IPS-18a (cell line): ENCODE results near the gene CRLF2.
"Not testable (repeated sequence)": the region's sequence is repeated elsewhere in the genome, so short reads cannot be mapped to it uniquely, and the experiment has no call there.

Source experiments
- H3K27ac ChIP-seq: one replicate; pipeline ENCODE4 v1.5.1; 2013; ENCODE audit warnings: low read length
- H3K27me3 ChIP-seq: one replicate; pipeline ENCODE4 v1.6.1; 2013; ENCODE audit warnings: mild to moderate bottlenecking, low read length; ENCODE audit not compliant: control insufficient read depth, insufficient read depth
- H3K36me3 ChIP-seq: one replicate; pipeline ENCODE4 v1.6.1; 2013; ENCODE audit warnings: low read depth, low read length; ENCODE audit not compliant: control insufficient read depth
- H3K4me1 ChIP-seq: one replicate; pipeline ENCODE4 v1.6.1; 2013; ENCODE audit warnings: low read depth, low read length; ENCODE audit not compliant: control insufficient read depth
- H3K4me3 ChIP-seq: one replicate; pipeline ENCODE4 v1.5.1; 2013; ENCODE audit warnings: low read length
- H3K9ac ChIP-seq: one replicate; pipeline ENCODE4 v1.6.1; 2013; ENCODE audit warnings: mild to moderate bottlenecking, low read length, moderate library complexity
- H3K9me3 ChIP-seq: one replicate; pipeline ENCODE4 v1.6.1; 2013; ENCODE audit warnings: low read depth, low read length; ENCODE audit not compliant: control insufficient read depth

The CRLF2 gene

GRCh38 chrX:1231850-1232465, 19.5 kb upstream of the CRLF2 start:
- no peaks in the 10 kb centered on the region for H3K27me3 ChIP-seq
- H3K9me3 ChIP-seq, result peaks cover 11% of the 10 kb centered on the region
- no peaks in the 10 kb centered on the region for H3K4me1 ChIP-seq
- no peak overlapping the region for H3K4me3 ChIP-seq
- no peak overlapping the region for H3K27ac ChIP-seq
- no peak overlapping the region for H3K9ac ChIP-seq
- H3K36me3 ChIP-seq, result no peaks in the 10 kb centered on the region

GRCh38 chrX:1228101-1228500, 15.7 kb upstream of the CRLF2 start:
- not testable (repeated sequence) for H3K9me3 ChIP-seq, H3K27ac ChIP-seq, H3K27me3 ChIP-seq, H3K9ac ChIP-seq, H3K4me1 ChIP-seq, H3K4me3 ChIP-seq, H3K36me3 ChIP-seq

- H3K27ac ChIP-seq, result no peak overlapping the region
- no peaks in the 10 kb centered on the region for H3K27me3 ChIP-seq
- no peaks in the 10 kb centered on the region for H3K4me1 ChIP-seq
- no peak overlapping the region for H3K4me3 ChIP-seq
- H3K9ac ChIP-seq, result no peak overlapping the region
- H3K36me3 ChIP-seq, result no peaks in the 10 kb centered on the region
- H3K9me3 ChIP-seq, result peaks cover 13% of the 10 kb centered on the region
Observed at GRCh38 chrX:1226249-1226648, 13.8 kb upstream of the CRLF2 start.

DNA sequence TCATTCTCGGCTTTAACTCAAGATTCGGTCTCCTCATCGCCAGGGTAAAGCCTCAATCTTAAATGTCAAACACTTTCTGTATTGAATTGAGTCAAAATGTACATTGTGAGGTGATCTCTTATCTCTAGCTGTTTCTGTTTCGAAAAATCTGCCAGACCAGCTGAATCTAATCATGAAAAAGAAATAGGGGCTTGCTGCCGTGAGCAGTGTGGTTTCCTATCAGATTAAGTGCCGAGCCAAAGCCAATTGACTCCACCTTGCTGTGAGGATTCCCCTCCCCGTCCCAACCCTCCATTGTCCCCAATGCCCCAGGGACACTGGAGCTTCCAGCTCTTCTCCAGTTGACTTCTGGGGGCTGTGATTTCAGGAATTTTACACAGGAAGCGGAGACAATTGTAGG, 12.5 kb upstream of the CRLF2 start:
- no peak overlapping the region for H3K27ac ChIP-seq

GRCh38 chrX:1223242-1223600, 10.8 kb upstream of the CRLF2 start:
- no peaks in the 10 kb centered on the region for H3K4me1 ChIP-seq
- no peak overlapping the region for H3K4me3 ChIP-seq
- no peaks in the 10 kb centered on the region for H3K36me3 ChIP-seq

More for the DNA sequence above, 12.5 kb upstream of the CRLF2 start:
- no peak overlapping the region for H3K9ac ChIP-seq
- no peaks in the 10 kb centered on the region for H3K27me3 ChIP-seq
- no peaks in the 10 kb centered on the region for H3K36me3 ChIP-seq
- H3K4me3 ChIP-seq, result no peak overlapping the region
- H3K9me3 ChIP-seq, result peaks cover 11% of the 10 kb centered on the region
- no peaks in the 10 kb centered on the region for H3K4me1 ChIP-seq

GRCh38 chrX:1222531-1223241, 10.2 kb upstream of the CRLF2 start:
- peaks cover 12% of the 10 kb centered on the region for H3K9me3 ChIP-seq
- H3K4me1 ChIP-seq, result no peaks in the 10 kb centered on the region
- no peaks in the 10 kb centered on the region for H3K36me3 ChIP-seq
- H3K9ac ChIP-seq, result no peak overlapping the region
- H3K27me3 ChIP-seq, result no peaks in the 10 kb centered on the region
- no peak overlapping the region for H3K4me3 ChIP-seq
- H3K27ac ChIP-seq, result no peak overlapping the region

More at GRCh38 chrX:1223242-1223600, 10.8 kb upstream of the CRLF2 start:
- Histone ChIP-seq H3K9ac (no peak overlapping the region), H3K27me3 (no peaks in the 10 kb centered on the region), H3K9me3 (peaks cover 12% of the 10 kb centered on the region), H3K27ac (no peak overlapping the region)

DNA sequence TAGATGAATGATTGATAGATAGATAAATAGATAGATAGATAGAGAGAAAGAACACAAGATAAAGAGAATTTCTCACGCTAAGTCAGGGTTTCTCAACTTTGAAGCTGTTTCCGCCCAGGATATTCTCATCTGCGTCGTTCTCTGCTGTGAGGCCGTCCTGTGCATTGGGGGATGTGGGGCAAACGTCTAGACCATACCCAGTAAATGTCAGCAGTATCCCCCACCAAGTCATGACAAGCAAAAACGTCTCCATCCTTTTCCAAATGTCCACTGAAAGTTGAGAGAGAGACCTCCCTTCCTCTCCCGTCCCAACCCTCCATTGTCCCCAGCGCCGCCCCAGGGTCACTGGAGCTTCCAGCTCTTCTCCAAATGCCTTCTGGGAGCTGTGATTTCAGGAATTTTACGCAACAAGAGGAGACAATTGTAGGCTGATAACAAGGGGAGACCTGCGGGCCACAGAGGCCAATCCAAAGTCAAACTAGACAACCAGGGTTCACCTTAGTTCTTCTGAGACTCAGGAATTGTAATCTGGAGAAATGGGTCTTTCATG, 8.9 kb upstream of the CRLF2 start:
- Histone ChIP-seq H3K36me3 (no peaks in the 10 kb centered on the region), H3K27me3 (no peaks in the 10 kb centered on the region), H3K4me1 (no peaks in the 10 kb centered on the region), H3K27ac (no peak overlapping the region), H3K4me3 (no peak overlapping the region), H3K9me3 (peaks cover 6% of the 10 kb centered on the region), H3K9ac (no peak overlapping the region)

- Histone ChIP-seq H3K4me3 (no peak overlapping the region), H3K9ac (no peak overlapping the region), H3K4me1 (no peaks in the 10 kb centered on the region), H3K9me3 (peaks cover 6% of the 10 kb centered on the region), H3K36me3 (no peaks in the 10 kb centered on the region), H3K27me3 (no peaks in the 10 kb centered on the region), H3K27ac (no peak overlapping the region)
Observed at GRCh38 chrX:1218286-1218685, 5.8 kb upstream of the CRLF2 start.

- H3K9me3 ChIP-seq, result peaks cover 3% of the 10 kb centered on the region
- H3K27me3 ChIP-seq, result no peaks in the 10 kb centered on the region
- no peak overlapping the region for H3K4me3 ChIP-seq
- no peak overlapping the region for H3K27ac ChIP-seq
- no peak overlapping the region for H3K9ac ChIP-seq
- no peaks in the 10 kb centered on the region for H3K4me1 ChIP-seq
- no peaks in the 10 kb centered on the region for H3K36me3 ChIP-seq
Observed at GRCh38 chrX:1215123-1215823, 2.8 kb upstream of the CRLF2 start.

GRCh38 chrX:1213971-1214370, 1.5 kb upstream of the CRLF2 start:
- no peaks in the 10 kb centered on the region for H3K27me3 ChIP-seq
- H3K9me3 ChIP-seq, result peaks cover 3% of the 10 kb centered on the region
- H3K4me1 ChIP-seq, result no peaks in the 10 kb centered on the region
- H3K4me3 ChIP-seq, result no peak overlapping the region
- no peaks in the 10 kb centered on the region for H3K36me3 ChIP-seq
- no peak overlapping the region for H3K27ac ChIP-seq
- no peak overlapping the region for H3K9ac ChIP-seq

DNA sequence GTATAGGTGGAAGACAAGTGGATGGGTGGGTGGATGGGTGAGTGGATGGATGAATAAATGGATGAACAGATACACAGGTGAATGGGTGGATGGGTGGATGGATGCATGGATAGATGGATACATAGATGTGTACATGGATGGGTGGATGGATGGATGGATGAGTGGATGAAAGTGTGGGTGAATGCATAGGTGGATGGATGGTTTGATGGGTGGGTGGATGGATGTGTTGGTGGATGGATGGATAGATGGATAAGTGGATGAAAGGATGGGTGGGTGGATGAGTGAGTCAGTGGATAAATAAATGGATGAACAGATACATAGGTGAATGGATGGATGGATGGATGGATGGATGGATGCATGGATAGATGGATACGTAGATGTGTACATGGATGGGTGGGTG, 1.6 kb downstream of the CRLF2 start:
- Histone ChIP-seq H3K27me3 (no peaks in the 10 kb centered on the region), H3K27ac (no peak overlapping the region), H3K9ac (no peak overlapping the region), H3K4me3 (no peak overlapping the region), H3K4me1 (no peaks in the 10 kb centered on the region), H3K36me3 (no peaks in the 10 kb centered on the region), H3K9me3 (no peaks in the 10 kb centered on the region)
